NCI-H82 (cell line): ENCODE measurements around the gene ADAM17.
"Not testable (repeated sequence)": the region's sequence is repeated elsewhere in the genome, so short reads cannot be mapped to it uniquely, and the experiment has no call there.

Source experiments
- DNase-seq: peaks from one replicate; lab custom pipeline; 2025; lab: John Stamatoyannopoulos, UW

Gene ADAM17

DNA sequence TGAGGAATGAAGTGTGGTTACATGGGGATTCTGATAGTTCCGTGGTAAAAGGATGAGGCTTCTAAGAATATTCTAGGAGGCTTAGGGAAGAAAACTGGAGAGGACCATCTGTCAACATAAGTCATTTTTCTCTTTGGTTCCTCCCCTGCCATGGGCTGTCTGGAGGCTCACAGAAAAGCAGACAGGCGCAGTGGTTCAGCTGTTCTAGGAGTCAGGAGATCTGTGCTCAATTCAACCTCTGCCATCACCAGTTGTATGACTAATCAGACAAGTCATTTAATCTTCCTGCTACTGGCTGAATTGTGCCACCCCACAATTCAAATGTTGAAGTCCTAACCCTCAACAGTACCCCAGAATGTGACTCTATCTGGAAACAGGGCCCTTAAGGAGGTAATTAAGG lies 36.4 kb downstream of the ADAM17 start:
- DNase-seq = peak; percentile 63

- DNase-seq = no peak
Measured at GRCh38 chr2:9518780-9519179, 36.9 kb downstream of the ADAM17 start.

- no peak for DNase-seq
Measured at GRCh38 chr2:9518163-9518562, 37.5 kb downstream of the ADAM17 start.

DNA sequence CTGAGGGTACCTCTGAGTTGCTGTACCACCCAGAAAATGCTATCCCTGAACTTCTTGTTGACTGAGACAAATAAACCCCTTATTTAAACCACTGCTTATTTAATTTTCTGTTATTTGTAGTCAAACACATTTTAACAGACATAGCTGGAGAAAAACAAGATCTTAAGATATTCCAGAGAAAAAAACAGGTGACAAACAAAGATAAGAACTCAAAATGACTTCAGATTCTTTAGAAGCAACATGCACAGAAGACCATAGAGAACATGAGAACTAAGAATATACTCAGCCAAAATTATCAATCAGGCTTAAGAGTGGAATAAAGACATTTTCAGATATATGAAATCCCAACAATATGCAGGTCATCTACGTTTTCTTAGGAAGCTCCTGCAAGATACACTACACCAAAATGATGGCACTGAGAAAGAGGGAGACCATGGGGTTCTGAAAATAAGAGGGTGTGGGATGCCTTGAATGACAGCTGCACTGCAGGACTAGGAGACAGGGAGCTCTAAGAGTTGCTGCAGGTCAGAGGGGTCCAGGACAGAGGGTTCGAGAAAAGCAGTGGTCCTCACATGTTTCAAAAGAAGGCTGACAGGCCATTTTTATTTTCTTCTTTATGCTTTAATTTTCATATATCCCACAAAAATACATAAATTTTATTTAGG lies 38.4 kb downstream of the ADAM17 start:
- DNase-seq = no peak

GRCh38 chr2:9513946-9514345 lies 41.7 kb downstream of the ADAM17 start:
- not testable (repeated sequence) for DNase-seq

GRCh38 chr2:9508931-9509330 lies 46.7 kb downstream of the ADAM17 start:
- no peak for DNase-seq

GRCh38 chr2:9498210-9498609 lies 57.4 kb downstream of the ADAM17 start:
- DNase-seq = no peak

- DNase-seq = no peak
Measured at GRCh38 chr2:9497017-9497416, 58.6 kb downstream of the ADAM17 start.

DNA sequence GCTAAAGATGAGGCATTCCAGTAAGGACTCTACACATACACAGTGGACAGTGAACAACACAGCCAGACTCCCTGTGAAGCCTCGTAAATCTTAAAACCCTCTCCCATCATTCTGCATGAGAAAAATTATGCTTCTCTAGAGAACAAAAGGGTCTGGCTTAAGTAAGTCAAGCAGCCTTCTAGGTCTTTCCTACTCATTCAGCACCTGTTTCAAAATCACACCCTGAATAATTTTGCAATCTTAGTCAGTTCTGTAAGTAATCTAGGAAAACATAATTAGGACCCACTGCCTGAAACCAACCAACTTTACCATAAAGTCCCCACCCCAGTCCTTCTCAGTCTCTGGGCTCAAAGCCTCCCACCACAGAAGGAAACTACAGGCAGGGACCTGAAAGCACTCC lies 61.5 kb downstream of the ADAM17 start:
- DNase-seq = no peak

- no peak for DNase-seq
Measured at GRCh38 chr2:9493478-9493877, 62.2 kb downstream of the ADAM17 start.

DNA sequence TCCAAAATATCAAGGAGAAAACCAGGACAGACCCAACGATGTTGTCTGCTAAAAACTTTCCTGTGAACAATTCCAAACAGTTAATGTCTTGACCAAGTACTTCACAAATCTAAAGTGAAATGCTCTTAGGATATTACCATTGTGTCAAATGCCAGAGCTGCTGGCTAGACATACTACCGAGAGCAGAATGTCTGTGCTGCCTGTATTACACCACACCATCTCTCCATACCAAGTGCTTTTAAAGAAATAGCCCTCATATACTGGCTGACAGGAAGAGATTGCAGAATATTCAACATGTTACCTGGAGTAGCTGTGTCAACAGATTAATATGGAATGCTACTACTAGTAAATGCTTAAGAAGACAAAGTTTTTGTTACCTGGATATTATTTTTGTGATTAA lies 62.7 kb downstream of the ADAM17 start:
- DNase-seq = no peak

- DNase-seq = no peak
Measured at GRCh38 chr2:9490789-9491188, 64.8 kb downstream of the ADAM17 start.

- DNase-seq = no peak
Measured at GRCh38 chr2:9488583-9489547, 66.8 kb downstream of the ADAM17 start.

- DNase-seq = peak; percentile 47
Measured at GRCh38 chr2:9484533-9484932, 71.1 kb downstream of the ADAM17 start.

DNA sequence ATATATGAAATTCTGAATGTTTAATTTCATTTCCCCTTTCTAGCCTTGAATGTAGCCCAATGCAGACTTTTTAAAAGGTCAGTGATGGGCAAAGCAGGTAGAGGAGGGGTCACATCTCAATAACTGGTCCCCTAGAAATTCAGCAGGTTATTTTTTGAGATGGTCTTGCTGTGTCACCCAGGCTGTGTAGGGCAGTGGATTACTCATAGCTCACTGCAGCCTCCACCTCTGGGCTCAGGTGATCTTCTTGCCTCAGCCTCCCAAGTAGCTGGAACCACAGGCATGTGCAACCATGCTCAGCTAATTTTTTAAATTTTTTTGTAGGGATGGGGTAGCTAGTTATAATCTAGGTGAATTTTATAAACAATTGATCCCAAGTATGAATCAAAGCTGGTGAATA lies 72.5 kb downstream of the ADAM17 start:
- no peak for DNase-seq

GRCh38 chr2:9480157-9480556 lies 75.5 kb downstream of the ADAM17 start:
- no peak for DNase-seq

- DNase-seq = no peak
Measured at GRCh38 chr2:9478526-9478925, 77.1 kb downstream of the ADAM17 start.

DNA sequence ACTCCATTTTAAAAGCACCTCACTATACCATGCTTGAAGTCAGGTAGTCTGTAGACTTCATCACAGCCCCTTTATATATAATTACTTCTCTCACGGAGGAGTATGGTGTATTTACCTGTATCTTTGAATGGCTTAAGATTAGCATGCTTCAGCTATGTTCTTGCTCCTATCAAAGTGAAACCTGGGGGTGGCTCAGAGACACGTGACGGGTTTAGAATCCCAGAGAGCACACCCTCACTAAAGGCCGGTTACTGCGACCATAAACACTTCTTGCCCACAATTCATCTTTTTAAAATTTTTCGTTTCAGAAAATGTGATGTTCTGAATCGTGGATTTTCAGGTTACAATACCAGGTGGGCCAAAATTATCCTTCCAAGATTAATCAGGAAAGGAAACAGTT lies 77.7 kb downstream of the ADAM17 start:
- DNase-seq = no peak

DNA sequence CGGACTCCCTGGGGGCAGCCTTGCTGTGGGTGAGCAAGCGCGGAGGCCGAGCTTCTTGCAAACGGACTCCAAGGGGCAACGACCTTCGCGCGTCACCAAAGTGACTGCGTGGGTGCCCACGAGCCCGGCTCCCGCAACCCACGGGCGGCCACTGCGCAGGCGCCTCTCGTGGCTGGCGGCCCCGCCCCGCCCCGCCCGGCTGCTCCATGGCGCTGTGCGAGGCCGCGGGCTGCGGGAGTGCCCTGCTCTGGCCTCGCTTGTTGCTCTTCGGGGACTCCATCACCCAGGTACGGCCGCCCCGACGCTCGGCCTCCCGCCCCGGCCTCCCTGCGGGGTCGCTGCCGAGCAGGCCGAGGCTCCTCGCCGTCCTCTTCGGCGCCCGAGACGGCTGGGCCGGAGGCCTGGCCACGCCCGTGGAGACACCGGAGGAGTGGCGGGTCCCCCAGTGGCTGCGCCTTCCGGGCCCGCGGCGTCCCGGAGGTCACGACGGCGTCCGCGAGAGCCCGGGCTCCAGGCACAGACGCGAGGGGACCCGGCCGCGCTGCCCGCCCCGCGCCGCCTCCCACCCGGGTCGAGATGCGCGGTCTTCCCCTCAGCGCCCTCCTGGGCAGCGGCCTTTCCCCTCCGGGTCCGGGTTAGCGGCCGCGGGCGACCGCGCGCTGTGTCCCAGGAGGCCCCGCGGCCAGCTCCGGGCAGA lies 81.1 kb downstream of the ADAM17 start, which contains the start of gene IAH1:
Gene IAH1 (plus strand): TSS at position 191 of the 697 bp plus-strand sequence. CDS start 16 bp downstream, at position 207.
- peak; percentile 61 for DNase-seq

- DNase-seq = no peak
Measured at GRCh38 chr2:9473985-9474360, 81.7 kb downstream of the ADAM17 start.

- no peak for DNase-seq
Measured at GRCh38 chr2:9473308-9473984, 82.2 kb downstream of the ADAM17 start.

GRCh38 chr2:9472511-9472910 lies 83.1 kb downstream of the ADAM17 start:
- DNase-seq = no peak
